ENCODE results near the gene PANK1. TPM values are rescaled to one million over a fixed set of nuclear protein-coding genes. Genes with fewer than 3 reads are reported as not detected.

The PANK1 gene
- total and polyA plus RNA-seq, 2 of the 8 experiments (the other 6 are each of a cell fraction or from before 2014, with no cell fraction given): 18.5 to 40.4 TPM

DNA sequence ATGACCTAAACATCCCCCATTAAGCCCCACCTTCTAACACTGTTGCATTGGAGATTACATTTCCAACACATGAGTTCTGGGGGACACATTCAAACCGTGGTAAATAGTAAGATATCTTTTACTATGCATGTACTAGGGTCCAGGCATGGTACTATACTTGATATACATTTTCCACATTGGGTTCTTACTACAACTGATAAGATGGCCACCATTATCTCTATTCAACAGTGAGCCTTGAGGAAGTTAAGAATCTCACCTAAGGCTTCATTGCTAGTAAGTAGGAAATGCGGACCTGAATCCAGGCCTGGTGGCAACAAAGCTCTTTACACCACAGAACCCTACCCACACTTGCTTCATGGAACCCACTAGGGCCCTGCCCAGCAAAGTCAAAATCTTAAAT lies 5.7 kb downstream of the PANK1 start:
- Histone ChIP-seq H2BK20ac (ENCODE audit: low read length) (no peak overlapping the region), H3K79me1 (ENCODE audit: low read depth, low read length) (peaks cover 8% of the 10 kb centered on the region), H3K14ac (ENCODE audit: insufficient read length) (no peak overlapping the region), H3K9me3 (ENCODE audit: insufficient read depth in 2 of 2, low read depth in 1 of 2, low read length in 1 of 2) (no peaks in the 10 kb centered on the region), H3K4me1 (replicated peaks in 1 of 4; ENCODE audit: control insufficient read depth in 3 of 4, insufficient read depth in 4 of 4, low read length in 3 of 4) (no peaks in the 10 kb centered on the region), H3K4me3 (ENCODE audit: extremely low read depth in 1 of 4, insufficient read depth in 2 of 4, low read depth in 3 of 4, low read length in 4 of 4) (no peak overlapping the region), H3K4ac (replicated peaks; ENCODE audit: insufficient read length, low read depth, low read length) (no peak overlapping the region), H4K91ac (replicated peaks; ENCODE audit: insufficient read length, low read length) (no peak overlapping the region), H2AFZ (ENCODE audit: low read length) (no peak overlapping the region), H3K23ac (ENCODE audit: insufficient read length) (no peak overlapping the region), H3K18ac (ENCODE audit: extremely low read depth, low read length) (no peak overlapping the region), H3K36me3 (ENCODE audit: control insufficient read depth in 2 of 4, insufficient read depth in 4 of 4, low read length in 3 of 4) (peaks cover 0 to 16% (median 3%) of the 10 kb centered on the region in 4 experiments; a peak in 4 of 8 replicates), H2BK5ac (ENCODE audit: low read depth, low read length) (no peak overlapping the region), H4K8ac (ENCODE audit: extremely low read depth, insufficient read depth, low read length) (no peak overlapping the region), H4K20me1 (replicated peaks in 1 of 2; ENCODE audit: control insufficient read depth in 1 of 2, insufficient read depth in 2 of 2, low read length in 2 of 2) (peaks cover 4 to 11% of the 10 kb centered on the region in 2 experiments), H2BK120ac (replicated peaks; ENCODE audit: low read depth, low read length) (no peak overlapping the region), H2AK5ac (ENCODE audit: low read depth, low read length) (no peak overlapping the region), H3K9ac (replicated peaks in 1 of 4; ENCODE audit: extremely low read depth in 1 of 4, low read depth in 3 of 4, low read length in 3 of 4) (no peak overlapping the region), H4K5ac (ENCODE audit: insufficient read length, low read depth, low read length) (no peak overlapping the region), H3K23me2 (ENCODE audit: low read depth, low read length) (peaks cover 2% of the 10 kb centered on the region; the same call in 1 of the 2 replicates), H3K79me2 (ENCODE audit: control insufficient read depth in 1 of 2, insufficient read depth in 2 of 2, low read length in 2 of 2) (peaks cover 47 to 92% of the 10 kb centered on the region in 2 experiments), H3K56ac (replicated peaks; ENCODE audit: insufficient read length, low read depth, low read length) (no peak overlapping the region), H3K27me3 (replicated peaks in 1 of 4; ENCODE audit: control insufficient read depth in 3 of 4, extremely low read depth in 1 of 4, insufficient read depth in 3 of 4, low read length in 3 of 4) (no peaks in the 10 kb centered on the region; a peak in 1 of 7 replicates), H3K27ac (ENCODE audit: low read depth, low read length) (no peak overlapping the region), H2BK15ac (ENCODE audit: low read length) (no peak overlapping the region), H2BK12ac (ENCODE audit: low read depth, low read length) (no peak overlapping the region), H3K4me2 (ENCODE audit: insufficient read depth in 1 of 2, low read depth in 2 of 2, low read length in 2 of 2) (no peak overlapping the region)
- WGBS, 2 experiments (ENCODE audit: extremely low coverage in 1 of 2, insufficient coverage in 1 of 2, insufficient read length in 1 of 2, insufficient replicate concordance in 2 of 2, low coverage in 1 of 2, low lambda C conversion rate in 2 of 2, missing lambda C conversion rate in 1 of 2): 92% methylated on average over 2 of the region's 2 CpGs; no CpG with 5 or more reads in 1 of the 2 experiments
- CTCF ChIA-PET (ENCODE audit: partially characterized antibody): no interaction called here
- FAIRE-seq (no peak), DNase-seq (ENCODE audit: low read depth in 1 of 2, low spot score in 2 of 2) (no peak)
- POLR2A ChIA-PET (ENCODE audit: partially characterized antibody): interaction anchor here (0.8 to 5.7 kb wide), 2 partner anchors 11 to 62 kb away, joined by 3 to 79 read pairs; partner anchors contain the start of gene KIF20B
- TF ChIP-seq CTBP2 (IDR thresholded peaks at IDR 0.05; ENCODE audit: borderline replicate concordance, insufficient read depth, insufficient read length, low read length): no peak
- no peak for TF ChIP-seq MAFK (IDR thresholded peaks at IDR 0.05; ENCODE audit: low read depth, low read length)
- no peak for TF ChIP-seq HDAC2 (IDR thresholded peaks at IDR 0.05; ENCODE audit: borderline replicate concordance in 1 of 2, low read depth in 2 of 2, low read length in 2 of 2)
- TF ChIP-seq TAF1 (IDR thresholded peaks at IDR 0.05; ENCODE audit: low read depth, low read length): no peak

All from H1 (cell line).